HepG2 (cell line): ENCODE results near the gene EPB41L4A.

Experiments used
- POLR2A ChIP-seq, 2 experiments: IDR thresholded peaks; 2 replicates each; pipeline ENCODE4 v1.6.1; 2011; ENCODE audit warnings: low read depth in 2 of 2, low read length in 2 of 2, mild to moderate bottlenecking in 1 of 2, moderate library complexity in 1 of 2; ENCODE audit not compliant: insufficient read depth in 1 of 2
- POLR2AphosphoS5 ChIP-seq: IDR thresholded peaks from 2 replicates; pipeline ENCODE4 v1.6.1; 2012; ENCODE audit warnings: low read depth, low read length
- RELA ChIP-seq: sonication (generic); formaldehyde crosslinking; IDR thresholded peaks from 2 replicates; pipeline ENCODE4 v1.4.0; 2020; ENCODE audit warnings: missing genetic modification reagents
- RFX5 ChIP-seq: IDR thresholded peaks from 2 replicates; pipeline ENCODE4 v1.6.1; 2011; ENCODE audit warnings: low read depth, low read length, improper control_type of control experiment
- TAF1 ChIP-seq: sonication (generic); formaldehyde crosslinking; IDR thresholded peaks from 2 replicates; pipeline ENCODE4 v1.4.0; 2020; ENCODE audit warnings: missing genetic modification reagents
- ZFP36L1 ChIP-seq: sonication (generic); formaldehyde crosslinking; IDR thresholded peaks from 2 replicates; pipeline ENCODE4 v1.8.0; 2022; ENCODE audit warnings: mild to moderate bottlenecking, missing genetic modification reagents, moderate library complexity
- ZKSCAN5 ChIP-seq: sonication (generic); formaldehyde crosslinking; IDR thresholded peaks from 2 replicates; pipeline ENCODE4 v1.5.1; 2020; ENCODE audit warnings: mild to moderate bottlenecking, missing genetic modification reagents
- ZNF367 ChIP-seq: sonication (generic); formaldehyde crosslinking; IDR thresholded peaks from 2 replicates; pipeline ENCODE4 v1.4.0; 2020; ENCODE audit warnings: missing genetic modification reagents, borderline replicate concordance
- TF ChIP-seq, protein P1 (sequence below): sonication (generic); formaldehyde crosslinking; IDR thresholded peaks from 2 replicates; pipeline ENCODE4 v1.5.0; 2020; ENCODE audit warnings: mild to moderate bottlenecking, missing genetic modification reagents, moderate library complexity
- TF ChIP-seq, protein P2 (sequence below): IDR thresholded peaks from 2 replicates; pipeline ENCODE4 v1.6.1; 2012; ENCODE audit warnings: inconsistent platforms
- TF ChIP-seq, protein P3 (sequence below): sonication (generic); formaldehyde crosslinking; IDR thresholded peaks from 2 replicates; pipeline ENCODE4 v1.8.0; 2022; ENCODE audit warnings: missing genetic modification reagents, mild to moderate bottlenecking, borderline replicate concordance
- TF ChIP-seq, protein P4 (sequence below): sonication (generic); formaldehyde crosslinking; IDR thresholded peaks from 2 replicates; pipeline ENCODE4 v1.8.0; 2022; ENCODE audit warnings: missing genetic modification reagents, mild to moderate bottlenecking, inconsistent platforms, borderline replicate concordance

DNA sequence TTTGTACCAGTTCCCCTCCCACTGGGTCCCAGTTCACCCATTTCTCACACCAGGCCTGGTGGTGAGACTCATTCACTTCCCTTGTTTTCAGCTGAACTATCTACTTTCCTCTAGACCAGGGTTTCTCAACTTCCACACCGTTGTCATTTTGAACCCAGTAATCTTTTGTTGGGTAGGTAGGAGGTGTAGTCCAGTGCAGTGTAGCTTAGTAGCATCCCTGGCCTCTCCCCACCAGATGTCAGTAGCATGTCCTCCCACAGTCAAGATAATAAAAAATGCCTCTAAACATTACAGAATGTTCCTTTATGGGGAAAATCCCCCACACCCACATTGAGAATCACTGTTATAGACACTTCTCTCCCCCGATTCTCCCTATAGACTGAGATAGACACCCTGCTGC lies 299.1 kb downstream of the EPB41L4A start:
- TF ChIP-seq, protein P1, sequence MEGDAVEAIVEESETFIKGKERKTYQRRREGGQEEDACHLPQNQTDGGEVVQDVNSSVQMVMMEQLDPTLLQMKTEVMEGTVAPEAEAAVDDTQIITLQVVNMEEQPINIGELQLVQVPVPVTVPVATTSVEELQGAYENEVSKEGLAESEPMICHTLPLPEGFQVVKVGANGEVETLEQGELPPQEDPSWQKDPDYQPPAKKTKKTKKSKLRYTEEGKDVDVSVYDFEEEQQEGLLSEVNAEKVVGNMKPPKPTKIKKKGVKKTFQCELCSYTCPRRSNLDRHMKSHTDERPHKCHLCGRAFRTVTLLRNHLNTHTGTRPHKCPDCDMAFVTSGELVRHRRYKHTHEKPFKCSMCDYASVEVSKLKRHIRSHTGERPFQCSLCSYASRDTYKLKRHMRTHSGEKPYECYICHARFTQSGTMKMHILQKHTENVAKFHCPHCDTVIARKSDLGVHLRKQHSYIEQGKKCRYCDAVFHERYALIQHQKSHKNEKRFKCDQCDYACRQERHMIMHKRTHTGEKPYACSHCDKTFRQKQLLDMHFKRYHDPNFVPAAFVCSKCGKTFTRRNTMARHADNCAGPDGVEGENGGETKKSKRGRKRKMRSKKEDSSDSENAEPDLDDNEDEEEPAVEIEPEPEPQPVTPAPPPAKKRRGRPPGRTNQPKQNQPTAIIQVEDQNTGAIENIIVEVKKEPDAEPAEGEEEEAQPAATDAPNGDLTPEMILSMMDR, result no peak
- TF ChIP-seq RFX5 (no peak), POLR2AphosphoS5 (no peak), ZFP36L1 (no peak), ZNF367 (CRISPR knock-in tag) (no peak), RELA (CRISPR knock-in tag) (no peak), ZKSCAN5 (no peak), TAF1 (no peak), POLR2A (IDR thresholded peaks at IDR 0.05; ENCODE audit: insufficient read depth in 1 of 2, low read depth in 2 of 2, low read length in 2 of 2) (no peak)
- TF ChIP-seq, protein P2, sequence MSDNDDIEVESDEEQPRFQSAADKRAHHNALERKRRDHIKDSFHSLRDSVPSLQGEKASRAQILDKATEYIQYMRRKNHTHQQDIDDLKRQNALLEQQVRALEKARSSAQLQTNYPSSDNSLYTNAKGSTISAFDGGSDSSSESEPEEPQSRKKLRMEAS, result no peak
- TF ChIP-seq, protein P3, sequence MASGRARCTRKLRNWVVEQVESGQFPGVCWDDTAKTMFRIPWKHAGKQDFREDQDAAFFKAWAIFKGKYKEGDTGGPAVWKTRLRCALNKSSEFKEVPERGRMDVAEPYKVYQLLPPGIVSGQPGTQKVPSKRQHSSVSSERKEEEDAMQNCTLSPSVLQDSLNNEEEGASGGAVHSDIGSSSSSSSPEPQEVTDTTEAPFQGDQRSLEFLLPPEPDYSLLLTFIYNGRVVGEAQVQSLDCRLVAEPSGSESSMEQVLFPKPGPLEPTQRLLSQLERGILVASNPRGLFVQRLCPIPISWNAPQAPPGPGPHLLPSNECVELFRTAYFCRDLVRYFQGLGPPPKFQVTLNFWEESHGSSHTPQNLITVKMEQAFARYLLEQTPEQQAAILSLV (CRISPR knock-in tag), result no peak
- TF ChIP-seq, protein P4, sequence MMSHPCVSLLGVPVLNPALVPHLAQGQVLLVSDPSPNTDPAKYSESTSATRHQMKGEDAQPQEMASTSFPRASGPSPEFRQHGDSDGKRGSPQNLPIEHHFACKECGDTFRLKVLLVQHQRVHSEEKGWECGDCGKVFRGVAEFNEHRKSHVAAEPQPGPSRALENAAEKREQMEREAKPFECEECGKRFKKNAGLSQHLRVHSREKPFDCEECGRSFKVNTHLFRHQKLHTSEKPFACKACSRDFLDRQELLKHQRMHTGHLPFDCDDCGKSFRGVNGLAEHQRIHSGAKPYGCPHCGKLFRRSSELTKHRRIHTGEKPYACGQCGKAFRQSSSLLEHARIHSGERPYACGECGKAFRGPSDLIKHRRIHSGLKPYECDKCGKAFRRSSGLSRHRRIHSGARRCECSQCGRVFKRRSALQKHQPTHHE (CRISPR knock-in tag), result no peak
